Erythroblast (primary cell): ENCODE measurements around the gene NRXN3.

ENCODE experiments used
- GATA1 ChIP-seq: IDR thresholded peaks from 2 replicates; pipeline ENCODE4 v1.6.1; 2011; ENCODE audit warnings: low read depth, mild to moderate bottlenecking, control low read depth, low read length, moderate library complexity
- POLR2A ChIP-seq: IDR thresholded peaks from 2 replicates; pipeline ENCODE4 v1.6.1; 2011; ENCODE audit warnings: mild to moderate bottlenecking, low read length

DNA sequence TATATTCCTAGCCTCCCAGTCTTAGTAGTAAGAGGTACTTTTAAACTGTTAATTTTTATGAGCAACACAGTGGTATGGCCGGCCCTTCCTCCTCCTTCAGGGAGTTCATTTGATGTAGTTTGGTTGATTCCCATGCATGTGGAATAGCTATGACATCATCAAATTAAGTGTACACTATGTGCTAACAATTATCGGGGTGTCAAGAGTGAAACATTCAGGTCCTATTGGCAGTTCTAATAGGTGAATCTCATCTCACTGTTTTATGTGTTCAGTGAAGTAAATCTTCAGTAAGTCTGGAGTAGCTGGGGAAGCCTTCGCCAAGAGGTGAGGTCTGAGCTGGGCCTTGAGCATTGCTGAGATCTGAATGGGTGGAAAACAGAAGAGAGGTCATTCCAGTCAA, 1384.6 kb downstream of the NRXN3 start:
- TF ChIP-seq POLR2A = no peak
- no peak for TF ChIP-seq GATA1
